GM12874 (cell line): ENCODE measurements around the gene KIRREL3.

Experiments
- CTCF ChIP-seq: IDR thresholded peaks from 2 replicates; pipeline ENCODE4 v1.5.1; 2011; ENCODE audit warnings: low read depth, mild to moderate bottlenecking, control low read depth, low read length, moderate library complexity; ENCODE audit not compliant: insufficient read depth

The KIRREL3 gene

GRCh38 chr11:126408496-126408895 is 592.1 kb downstream of the KIRREL3 start:
- TF ChIP-seq CTCF: no peak

- no peak for TF ChIP-seq CTCF
Observed at GRCh38 chr11:126407682-126408288, 592.8 kb downstream of the KIRREL3 start.

- TF ChIP-seq CTCF: no peak
Observed at GRCh38 chr11:126407101-126407521, 593.5 kb downstream of the KIRREL3 start.

- no peak for TF ChIP-seq CTCF
Observed at GRCh38 chr11:126406368-126406767, 594.2 kb downstream of the KIRREL3 start.

GRCh38 chr11:126405906-126406305 is 594.7 kb downstream of the KIRREL3 start:
- TF ChIP-seq CTCF: no peak

- no peak for TF ChIP-seq CTCF
Observed at GRCh38 chr11:126405374-126405773, 595.2 kb downstream of the KIRREL3 start.

- TF ChIP-seq CTCF: no peak
Observed at GRCh38 chr11:126404367-126404766, 596.2 kb downstream of the KIRREL3 start.
